LNCAP (cell line): ENCODE measurements around the gene SPACDR.
A peak's percentile ranks its signal among the peaks of the same experiment; 100 is the strongest.

Experiments used
- TF ChIP-seq, protein P1 (sequence below): fragments of 450-650 bp; IDR thresholded peaks from 2 replicates; pipeline ENCODE4 v1.5.1; 2017; ENCODE audit warnings: mild to moderate bottlenecking

SPACDR gene

DNA sequence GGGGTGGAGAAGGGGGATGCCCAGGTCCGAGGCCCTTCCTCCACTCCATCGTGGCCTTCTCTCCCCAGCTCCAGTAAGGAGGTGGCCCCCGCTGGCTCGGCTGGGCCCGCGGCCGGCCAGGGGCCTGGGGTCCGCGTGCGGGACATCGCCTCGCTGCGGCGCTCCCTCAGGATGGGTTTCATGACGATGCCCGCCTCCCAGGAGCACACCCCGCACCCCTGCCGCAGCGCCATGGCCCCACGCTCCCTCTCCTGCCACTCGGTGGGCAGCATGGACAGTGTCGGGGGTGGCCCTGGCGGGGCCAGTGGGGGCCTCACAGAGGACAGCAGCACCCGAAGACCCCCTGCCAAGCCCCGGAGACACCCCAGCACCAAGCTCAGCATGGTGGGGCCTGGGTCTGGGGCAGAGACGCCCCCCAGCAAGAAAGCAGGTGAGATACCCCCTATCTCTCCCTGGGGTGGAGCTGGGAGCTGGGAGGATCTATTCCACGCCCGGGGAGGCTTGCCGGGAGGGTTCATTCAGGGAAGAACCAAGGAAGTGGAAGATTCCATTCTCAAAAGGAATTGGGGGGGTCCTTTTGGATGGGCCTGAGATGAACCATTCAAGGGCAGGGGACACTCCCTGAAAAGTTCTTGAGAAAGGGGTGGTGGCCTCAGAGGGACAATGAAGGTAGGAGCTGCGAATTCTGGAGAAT lies 22.8 kb upstream of the SPACDR start:
- TF ChIP-seq, protein P1, sequence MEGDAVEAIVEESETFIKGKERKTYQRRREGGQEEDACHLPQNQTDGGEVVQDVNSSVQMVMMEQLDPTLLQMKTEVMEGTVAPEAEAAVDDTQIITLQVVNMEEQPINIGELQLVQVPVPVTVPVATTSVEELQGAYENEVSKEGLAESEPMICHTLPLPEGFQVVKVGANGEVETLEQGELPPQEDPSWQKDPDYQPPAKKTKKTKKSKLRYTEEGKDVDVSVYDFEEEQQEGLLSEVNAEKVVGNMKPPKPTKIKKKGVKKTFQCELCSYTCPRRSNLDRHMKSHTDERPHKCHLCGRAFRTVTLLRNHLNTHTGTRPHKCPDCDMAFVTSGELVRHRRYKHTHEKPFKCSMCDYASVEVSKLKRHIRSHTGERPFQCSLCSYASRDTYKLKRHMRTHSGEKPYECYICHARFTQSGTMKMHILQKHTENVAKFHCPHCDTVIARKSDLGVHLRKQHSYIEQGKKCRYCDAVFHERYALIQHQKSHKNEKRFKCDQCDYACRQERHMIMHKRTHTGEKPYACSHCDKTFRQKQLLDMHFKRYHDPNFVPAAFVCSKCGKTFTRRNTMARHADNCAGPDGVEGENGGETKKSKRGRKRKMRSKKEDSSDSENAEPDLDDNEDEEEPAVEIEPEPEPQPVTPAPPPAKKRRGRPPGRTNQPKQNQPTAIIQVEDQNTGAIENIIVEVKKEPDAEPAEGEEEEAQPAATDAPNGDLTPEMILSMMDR = no peak

DNA sequence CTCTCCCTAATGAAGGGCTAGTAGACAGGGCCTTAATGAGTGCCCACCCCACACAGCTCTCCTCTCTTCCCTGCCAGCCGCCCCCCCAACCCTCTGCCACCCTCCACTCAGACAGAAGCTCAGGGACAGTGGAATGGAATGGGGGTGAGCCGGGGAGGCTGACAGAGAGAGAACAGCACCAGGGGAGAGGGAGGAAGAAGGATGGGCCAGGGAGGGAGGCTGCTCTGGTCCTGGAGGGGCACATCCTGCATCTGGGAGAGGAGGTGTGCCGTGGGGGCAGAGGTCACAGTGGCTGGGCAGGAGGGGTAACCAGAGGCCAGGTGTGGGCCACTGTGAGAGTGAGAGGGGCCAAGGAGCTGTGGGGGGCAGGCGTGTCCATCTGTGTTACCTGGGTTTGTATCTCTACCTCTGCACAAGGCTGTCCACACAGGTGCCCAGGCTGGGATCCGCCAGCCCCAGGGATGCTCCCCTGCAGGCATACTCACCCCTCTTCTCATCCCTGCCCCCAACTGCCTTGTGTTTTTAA lies 22.1 kb upstream of the SPACDR start:
- TF ChIP-seq, protein P1 = no peak

DNA sequence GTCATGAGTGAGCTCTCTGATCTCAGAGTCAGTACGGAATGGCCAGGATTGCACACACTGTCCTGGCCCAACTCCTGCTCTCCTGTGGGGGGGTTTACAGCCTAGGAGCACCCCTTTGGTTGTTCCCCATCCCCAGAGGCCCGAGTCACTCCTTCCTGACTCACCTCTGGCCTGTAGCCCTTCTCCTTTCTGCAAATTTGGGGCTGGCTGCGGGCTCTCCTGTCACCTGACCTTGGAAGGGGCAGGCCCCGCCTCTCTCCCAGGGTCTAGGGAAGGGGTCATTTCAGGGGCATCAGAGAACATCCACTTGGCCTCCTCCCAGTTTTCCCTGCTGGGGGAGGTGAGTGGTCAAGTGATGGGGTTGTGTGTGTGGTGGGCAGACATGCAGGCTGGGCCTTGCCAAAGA lies 21.4 kb upstream of the SPACDR start:
- TF ChIP-seq, protein P1 = no peak

DNA sequence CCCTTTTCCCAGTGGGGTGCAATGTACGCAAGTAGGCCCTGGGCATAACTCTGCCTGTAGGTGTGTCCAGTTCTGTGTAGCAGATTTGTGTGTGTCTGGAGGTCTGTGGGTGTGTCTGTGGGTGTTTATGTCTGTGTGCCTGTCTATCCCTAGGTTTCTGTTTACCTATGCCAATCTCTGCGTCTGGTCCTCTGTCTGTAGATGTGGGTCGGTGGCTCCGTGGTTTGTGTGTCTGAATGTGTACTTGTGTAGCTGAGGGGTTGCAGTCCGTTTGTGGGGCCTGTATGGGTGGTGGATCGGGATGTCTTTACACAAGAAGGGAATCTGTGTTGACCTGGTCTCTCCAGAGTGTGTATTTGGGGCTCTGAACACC lies 20.6 kb upstream of the SPACDR start:
- TF ChIP-seq, protein P1 = no peak

DNA sequence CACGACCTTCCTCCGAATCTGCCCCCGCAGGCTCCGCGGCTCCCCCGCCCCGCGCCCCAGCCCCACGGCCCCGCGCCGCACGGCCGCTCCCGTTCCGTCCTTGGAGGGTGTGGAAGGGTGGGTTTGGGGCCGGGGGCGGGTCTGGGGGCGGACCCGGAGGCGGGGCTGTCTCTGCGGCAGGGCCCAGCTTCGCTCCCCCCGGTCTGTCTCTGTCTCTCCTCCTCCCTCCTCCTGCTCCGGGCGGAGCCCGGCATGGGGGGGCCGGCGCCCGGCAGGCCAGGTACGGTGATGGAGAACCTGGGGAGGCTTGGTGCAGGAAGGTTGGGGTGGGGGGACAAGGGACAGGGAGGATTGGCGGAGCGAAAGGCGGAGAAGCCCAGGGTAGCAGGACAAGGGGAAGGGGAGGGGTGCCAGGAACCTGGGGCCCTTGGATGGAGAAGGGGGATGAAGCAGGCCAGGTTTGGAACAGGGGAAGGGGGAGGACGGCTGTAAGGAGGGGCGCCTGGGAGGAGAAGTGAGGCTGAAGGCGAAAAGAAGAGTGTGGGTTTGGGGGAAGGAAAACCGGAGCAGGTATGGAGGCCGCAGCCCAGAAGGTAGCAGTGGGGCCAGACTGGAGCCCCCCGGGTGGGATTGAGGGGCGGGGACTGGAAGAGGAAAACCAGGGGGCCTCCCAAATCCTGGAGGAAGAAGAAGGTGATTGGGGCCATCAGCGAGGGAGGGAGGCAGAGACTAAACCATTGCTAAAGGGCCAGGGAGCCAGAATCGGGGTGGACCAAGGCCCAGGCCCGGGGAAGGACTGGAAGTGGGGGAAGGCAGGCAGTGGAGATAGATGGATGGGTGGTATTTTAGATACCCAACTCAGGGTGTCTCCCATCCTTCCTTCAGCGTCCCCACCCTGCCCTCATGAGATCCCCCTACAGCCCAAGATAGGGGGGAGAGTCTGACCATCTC lies 19.9 kb upstream of the SPACDR start, which contains the start of gene NYAP1:
Gene NYAP1, plus strand, starts transcription at position 206 of the 951 bp plus-strand sequence. CDS start 1,385 bp downstream, outside the sequence.
- TF ChIP-seq, protein P1 = no peak

DNA sequence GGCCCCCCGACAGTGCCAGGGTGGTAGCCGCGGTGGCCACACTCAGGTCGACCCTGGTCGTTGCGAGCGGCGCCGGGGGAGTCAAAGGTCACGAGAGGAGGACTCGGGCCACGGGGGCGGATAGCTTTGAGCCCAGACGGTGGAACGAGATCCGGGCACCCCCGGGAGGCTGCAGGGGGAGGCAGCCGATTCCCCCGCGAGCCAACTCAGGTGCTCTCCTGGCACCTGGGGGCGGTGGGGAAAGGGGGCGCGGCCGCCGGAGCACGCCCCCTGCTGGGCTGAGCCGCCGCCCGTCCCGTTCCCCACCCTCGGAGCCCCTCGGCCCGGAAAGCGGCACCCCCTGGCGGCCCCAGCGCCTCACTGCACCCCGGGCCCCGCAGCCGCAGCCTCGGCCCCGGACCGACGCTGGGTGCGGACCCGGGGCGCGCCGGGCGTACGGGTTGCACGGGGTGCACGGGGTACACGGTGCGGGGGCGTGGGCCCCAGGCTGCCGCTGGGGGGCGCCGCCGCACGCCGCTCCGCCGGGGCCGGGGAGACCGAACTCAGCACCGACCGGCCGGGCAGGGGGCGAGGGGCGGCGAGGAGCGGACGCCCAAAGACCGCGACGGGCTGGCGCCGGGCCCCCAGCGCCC lies 19.1 kb upstream of the SPACDR start:
- TF ChIP-seq, protein P1 = peak; percentile 99

DNA sequence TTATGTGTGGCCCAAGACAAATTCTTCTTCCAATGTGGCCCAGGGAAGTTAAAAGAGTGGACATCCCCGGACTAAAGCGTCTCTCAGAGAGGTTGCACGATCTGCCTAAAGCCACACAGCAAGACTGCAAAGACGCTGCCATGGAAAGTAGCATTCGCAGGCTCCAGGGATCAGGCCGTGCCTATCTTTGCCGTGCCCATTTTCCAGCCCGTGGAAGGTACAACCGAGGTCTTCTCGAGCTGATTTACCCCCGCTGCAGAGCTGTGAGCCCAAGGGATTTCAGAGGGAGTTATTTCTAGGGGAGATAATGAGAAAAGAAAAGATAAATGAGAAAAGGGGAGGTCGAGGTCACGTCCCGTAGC lies 18.6 kb upstream of the SPACDR start:
- TF ChIP-seq, protein P1 = no peak
